Endothelial cell of umbilical vein (primary cell): ENCODE results near the gene CDK17. TPM values are rescaled to one million over a fixed set of nuclear protein-coding genes. Genes with fewer than 3 reads are reported as not detected.
A peak's percentile ranks its signal among the peaks of the same experiment; 100 is the strongest.

Experiments
- BruUV-seq: library from RNA; stranded (reverse); fragments of 400-500 nt; replicated peaks from 2 replicates; lab custom pipeline; 2021; lab: Mats Ljungman, UMichigan
- CTCF ChIA-PET: fragments of 300-600, 350-600 bp; sonication (Branson Sonifier 250); formaldehyde crosslinking; loops from one replicate; lab custom pipeline; 2021; ENCODE audit warnings: antibody characterized with exemption, inconsistent platforms; lab: Charles Lee
- POLR2A ChIA-PET: fragments of 300-600, 350-600 bp; sonication (Branson Sonifier 250); formaldehyde crosslinking; loops from one replicate; lab custom pipeline; 2021; ENCODE audit warnings: antibody characterized with exemption, inconsistent platforms; lab: Charles Lee
- DNase-seq: peaks from one replicate; pipeline ENCODE4 v3.0.0-alpha.2; 2011; ENCODE audit warnings: low read depth, low spot score
- FAIRE-seq: peaks from 2 replicates; lab custom pipeline; 2011; peaks lifted over from hg19 to GRCh38; lab: Jason Lieb, UNC
- H2AFZ ChIP-seq: 2 replicates; pipeline ENCODE4 v1.6.0; 2012; ENCODE audit warnings: low read depth, low read length, control low read depth, inconsistent platforms
- H3K27ac ChIP-seq: 2 replicates; pipeline ENCODE4 v1.5.1; 2011; ENCODE audit warnings: low read depth, mild to moderate bottlenecking, control low read depth, low read length, moderate library complexity; ENCODE audit not compliant: insufficient read depth
- H3K27me3 ChIP-seq, 2 experiments: 2 replicates each; pipeline versions ENCODE4 v1.6.0 to v1.6.1; 2011; ENCODE audit warnings: low read length in 2 of 2, mixed read lengths in 1 of 2; ENCODE audit not compliant: control insufficient read depth in 2 of 2, insufficient read depth in 2 of 2
- H3K36me3 ChIP-seq, 2 experiments: 2 replicates in 1 of 2; 3 replicates in 1 of 2; pipeline ENCODE4 v1.5.1; 2011; ENCODE audit warnings: low read length in 2 of 2, mild to moderate bottlenecking in 1 of 2, moderate library complexity in 1 of 2; ENCODE audit not compliant: control insufficient read depth in 2 of 2, insufficient read depth in 2 of 2; ENCODE audit errors: extremely low read depth in 1 of 2
- H3K4me1 ChIP-seq: 3 replicates; pipeline ENCODE4 v1.5.1; 2011; ENCODE audit warnings: mild to moderate bottlenecking, low read length; ENCODE audit not compliant: control insufficient read depth, insufficient read depth; ENCODE audit errors: extremely low read depth
- H3K4me2 ChIP-seq: 2 replicates; pipeline ENCODE4 v1.6.1; 2011; ENCODE audit warnings: low read length, control low read depth, mixed read lengths; ENCODE audit not compliant: insufficient read depth
- H3K4me3 ChIP-seq, 3 experiments: fragments of 200-600 bp in 1 of 3; sonication (generic), shearing (Covaris generic) in 1 of 3; replicated peaks in 1 of 3; 2 replicates each; pipeline ENCODE4 v1.5.1; 2011 to 2016; ENCODE audit warnings: control low read depth in 3 of 3, low read length in 3 of 3, mild to moderate bottlenecking in 2 of 3, inconsistent platforms in 1 of 3, low read depth in 1 of 3, moderate library complexity in 1 of 3; ENCODE audit not compliant: insufficient read depth in 1 of 3
- H3K79me2 ChIP-seq: 2 replicates; pipeline ENCODE4 v1.6.0; 2012; ENCODE audit warnings: low read length, inconsistent platforms; ENCODE audit not compliant: control insufficient read depth, insufficient read depth
- H3K9ac ChIP-seq: replicated peaks from 2 replicates; pipeline ENCODE3; 2011; ENCODE audit warnings: low read length, control low read depth; ENCODE audit not compliant: insufficient read depth; ENCODE audit errors: extremely low read depth
- H3K9me1 ChIP-seq: replicated peaks from 3 replicates; pipeline ENCODE4 v1.6.0; 2011; ENCODE audit warnings: mild to moderate bottlenecking, low read length; ENCODE audit not compliant: control insufficient read depth, insufficient read depth; ENCODE audit errors: extremely low read depth
- H3K9me3 ChIP-seq: replicated peaks from 2 replicates; pipeline ENCODE4 v1.5.1; 2012; ENCODE audit warnings: low read length, inconsistent platforms; ENCODE audit not compliant: control insufficient read depth, insufficient read depth
- H4K20me1 ChIP-seq: replicated peaks from 2 replicates; pipeline ENCODE3; 2011; ENCODE audit warnings: mild to moderate bottlenecking, low read length; ENCODE audit not compliant: control insufficient read depth, insufficient read depth; ENCODE audit errors: extremely low read depth
- EZH2 ChIP-seq: IDR thresholded peaks from 2 replicates; pipeline ENCODE4 v1.6.1; 2012; ENCODE audit warnings: borderline replicate concordance, low read depth, mild to moderate bottlenecking, moderate library complexity, low read length, inconsistent platforms; ENCODE audit not compliant: severe bottlenecking
- FOS ChIP-seq: IDR thresholded peaks from 2 replicates; pipeline ENCODE4 v1.6.1; 2011; ENCODE audit warnings: mild to moderate bottlenecking, low read length, moderate library complexity, borderline replicate concordance; ENCODE audit not compliant: insufficient read depth
- GATA2 ChIP-seq: IDR thresholded peaks from 2 replicates; pipeline ENCODE4 v1.7.0; 2011; ENCODE audit warnings: low read depth, mild to moderate bottlenecking, moderate library complexity, mixed read lengths, low read length; ENCODE audit not compliant: insufficient read length, insufficient read depth
- JUN ChIP-seq: IDR thresholded peaks from 2 replicates; pipeline ENCODE4 v1.6.1; 2011; ENCODE audit warnings: borderline replicate concordance, low read depth; ENCODE audit not compliant: insufficient read length, insufficient read depth
- MYC ChIP-seq: IDR thresholded peaks from one replicate; pipeline ENCODE4 v1.6.1; 2011; ENCODE audit warnings: mild to moderate bottlenecking, low read depth, low read length
- POLR2A ChIP-seq: IDR thresholded peaks from 2 replicates; pipeline ENCODE4 v1.6.1; 2012; ENCODE audit warnings: low read depth, mild to moderate bottlenecking, control low read depth, low read length
- POLR2AphosphoS5 ChIP-seq: IDR thresholded peaks from 2 replicates; pipeline ENCODE4 v1.6.1; 2012; ENCODE audit warnings: low read depth, mild to moderate bottlenecking, control low read depth, low read length, moderate library complexity; ENCODE audit not compliant: insufficient read depth
- dilution Hi-C: fragments of 300-500 bp; cut with MboI; formaldehyde crosslinking; loops from one replicate; pipeline ENCODE4 v1.15.0; 2019; ENCODE audit warnings: low sequenced_read_pairs; ENCODE audit not compliant: extremely low pct_ligation_motif_present
- intact Hi-C: fragments of 100-400 bp; cut with micrococcal nuclease; formaldehyde crosslinking; loops from one replicate; pipeline ENCODE4 v1.10.0; 2022
- polyA plus RNA-seq, 4 experiments: library from polyadenylated mRNA; depleted of rRNA in 3 of 4; stranded (reverse) in 3 of 4; unstranded in 1 of 4; fragments of >200 nt; gene quantifications; 2 replicates each; pipeline versions ENCODE4 v1.2.1 to v1.2.3, GENCODE V29; 2011 to 2012; ENCODE audit warnings: missing spikeins in 1 of 4
- total RNA-seq: library from RNA; stranded (reverse); gene quantifications from 2 replicates; pipeline ENCODE4 v1.2.3, GENCODE V29; 2021
- TF ChIP-seq, protein P1 (sequence below): IDR thresholded peaks from 2 replicates; pipeline ENCODE4 v1.6.1; 2011; ENCODE audit not compliant: insufficient read depth, insufficient read length
- TF ChIP-seq, protein P2 (sequence below), 2 donors: IDR thresholded peaks; 1 replicate in 1 of 2; 2 replicates in 1 of 2; pipeline ENCODE4 v1.5.1; 2011; ENCODE audit warnings: low read length in 2 of 2, mild to moderate bottlenecking in 2 of 2, moderate library complexity in 2 of 2, control low read depth in 1 of 2, inconsistent platforms in 1 of 2, low read depth in 1 of 2; ENCODE audit not compliant: insufficient read depth in 1 of 2; ENCODE audit errors: extremely low read depth in 1 of 2

Gene CDK17
- total and polyA plus RNA-seq, 2 donors (not counting 3 experiments of a cell fraction or from before 2014, with no cell fraction given): 61.1 to 176 TPM

- Histone ChIP-seq H3K9me3 (no peaks in the 10 kb centered on the region), H3K79me2 (peaks cover 100% of the 10 kb centered on the region), H3K9me1 (no peaks in the 10 kb centered on the region), H3K4me2 (no peak overlapping the region), H3K9ac (no peak overlapping the region), H3K36me3 (peaks cover 18 to 60% of the 10 kb centered on the region in 2 experiments), H3K27me3 (no peaks in the 10 kb centered on the region), H4K20me1 (peaks cover 8% of the 10 kb centered on the region), H3K4me3 (no peak overlapping the region), H3K27ac (peak overlapping the region; percentile 46), H2AFZ (no peak overlapping the region), H3K4me1 (peaks cover 40% of the 10 kb centered on the region)
- no peak for TF ChIP-seq JUN
- no peak for TF ChIP-seq FOS
- no peak for TF ChIP-seq EZH2
- TF ChIP-seq, protein P1, sequence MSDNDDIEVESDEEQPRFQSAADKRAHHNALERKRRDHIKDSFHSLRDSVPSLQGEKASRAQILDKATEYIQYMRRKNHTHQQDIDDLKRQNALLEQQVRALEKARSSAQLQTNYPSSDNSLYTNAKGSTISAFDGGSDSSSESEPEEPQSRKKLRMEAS: no peak
- TF ChIP-seq POLR2A: no peak
- TF ChIP-seq MYC: no peak
- TF ChIP-seq POLR2AphosphoS5: no peak
- TF ChIP-seq, protein P2, sequence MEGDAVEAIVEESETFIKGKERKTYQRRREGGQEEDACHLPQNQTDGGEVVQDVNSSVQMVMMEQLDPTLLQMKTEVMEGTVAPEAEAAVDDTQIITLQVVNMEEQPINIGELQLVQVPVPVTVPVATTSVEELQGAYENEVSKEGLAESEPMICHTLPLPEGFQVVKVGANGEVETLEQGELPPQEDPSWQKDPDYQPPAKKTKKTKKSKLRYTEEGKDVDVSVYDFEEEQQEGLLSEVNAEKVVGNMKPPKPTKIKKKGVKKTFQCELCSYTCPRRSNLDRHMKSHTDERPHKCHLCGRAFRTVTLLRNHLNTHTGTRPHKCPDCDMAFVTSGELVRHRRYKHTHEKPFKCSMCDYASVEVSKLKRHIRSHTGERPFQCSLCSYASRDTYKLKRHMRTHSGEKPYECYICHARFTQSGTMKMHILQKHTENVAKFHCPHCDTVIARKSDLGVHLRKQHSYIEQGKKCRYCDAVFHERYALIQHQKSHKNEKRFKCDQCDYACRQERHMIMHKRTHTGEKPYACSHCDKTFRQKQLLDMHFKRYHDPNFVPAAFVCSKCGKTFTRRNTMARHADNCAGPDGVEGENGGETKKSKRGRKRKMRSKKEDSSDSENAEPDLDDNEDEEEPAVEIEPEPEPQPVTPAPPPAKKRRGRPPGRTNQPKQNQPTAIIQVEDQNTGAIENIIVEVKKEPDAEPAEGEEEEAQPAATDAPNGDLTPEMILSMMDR (IDR thresholded peaks at IDR 0.05; ENCODE audit: extremely low read depth in 1 of 2, insufficient read depth in 1 of 2, low read depth in 1 of 2, low read length in 2 of 2): no peak
- TF ChIP-seq GATA2: no peak
- ChIA-PET CTCF (interaction anchor here (1.0 to 1.4 kb wide), 3 partner anchors 15 to 117 kb away, joined by 3 to 5 read pairs (median 3); no protein-coding TSS in a partner anchor), POLR2A (interaction anchor here (0.6 kb wide), 1 partner anchor 260 kb away, joined by 10 read pairs; no protein-coding TSS in a partner anchor)
- no TSS peak for BruUV-seq
- FAIRE-seq (no peak), DNase-seq (no peak)
- dilution Hi-C loops: no loop called here
- intact Hi-C loops: loop anchor here (10.0 kb wide), 1 partner anchor 335 kb away; no protein-coding TSS in a partner anchor
Measured at GRCh38 chr12:96249196-96250118, 150.8 kb downstream of the CDK17 start.
